ENCODE results near the gene AGER. TPM values are rescaled to one million over a fixed set of nuclear protein-coding genes. Genes with fewer than 3 reads are reported as not detected.

AGER gene
- 10 to 100 TPM; 27.6 to 29.4 TPM for total RNA-seq

GRCh38 chr6:32184084-32184640 is at the start of gene AGER:
Gene AGER (minus strand): TSS chr6:32184253. CDS start chr6:32184222, 31 bp downstream.
- Mint-ChIP-seq H3K9me3 (no peaks in the 10 kb centered on the region), H3K27ac (peak within 1 kb of the TSS; percentile 31), H3K4me1 (peaks cover 55% of the 10 kb centered on the region), H3K27me3 (no peaks in the 10 kb centered on the region), H3K36me3 (ENCODE audit: low read depth) (peaks cover 72% of the 10 kb centered on the region), H3K4me3 (no peak within 1 kb of the TSS)
- ChIA-PET CTCF (no interaction called here), POLR2A (no interaction called here)
- DNase-seq = no peak

DNA sequence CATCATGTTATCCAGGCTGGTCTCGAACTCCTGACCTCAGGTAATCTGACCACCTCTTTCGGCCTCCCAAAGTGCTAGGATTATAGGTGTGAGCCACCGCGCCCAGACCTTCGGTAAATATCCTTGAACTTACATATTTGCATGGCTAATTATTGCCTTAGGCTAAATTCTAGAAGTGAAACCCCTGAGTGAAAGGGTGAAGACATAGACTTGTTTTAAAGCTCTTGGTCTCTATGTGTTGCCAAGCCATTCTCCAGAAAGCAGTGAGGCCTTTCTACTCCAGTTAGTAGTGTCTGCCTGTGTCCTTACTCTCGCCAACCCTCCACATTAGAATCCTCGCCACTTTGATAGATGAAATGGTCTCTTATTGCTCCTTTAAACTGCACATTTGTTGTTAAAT is 42.4 kb upstream of the AGER start:
- no peak overlapping the region for H3K4me3 Mint-ChIP-seq
- no peak for DNase-seq
- no peaks in the 10 kb centered on the region for H3K9me3 Mint-ChIP-seq
- H3K36me3 Mint-ChIP-seq (ENCODE audit: low read depth) = no peaks in the 10 kb centered on the region
- ChIA-PET CTCF (no interaction called here), POLR2A (no interaction called here)
- H3K27me3 Mint-ChIP-seq = no peaks in the 10 kb centered on the region
- no peak overlapping the region for H3K27ac Mint-ChIP-seq
- H3K4me1 Mint-ChIP-seq = no peaks in the 10 kb centered on the region

GRCh38 chr6:32224696-32225095 is 40.6 kb upstream of the AGER start:
- Mint-ChIP-seq H3K36me3 (ENCODE audit: low read depth) (no peaks in the 10 kb centered on the region), H3K4me1 (no peaks in the 10 kb centered on the region), H3K27me3 (no peaks in the 10 kb centered on the region), H3K9me3 (no peaks in the 10 kb centered on the region), H3K27ac (no peak overlapping the region), H3K4me3 (no peak overlapping the region)
- DNase-seq = no peak
- ChIA-PET POLR2A (no interaction called here), CTCF (no interaction called here)

DNA sequence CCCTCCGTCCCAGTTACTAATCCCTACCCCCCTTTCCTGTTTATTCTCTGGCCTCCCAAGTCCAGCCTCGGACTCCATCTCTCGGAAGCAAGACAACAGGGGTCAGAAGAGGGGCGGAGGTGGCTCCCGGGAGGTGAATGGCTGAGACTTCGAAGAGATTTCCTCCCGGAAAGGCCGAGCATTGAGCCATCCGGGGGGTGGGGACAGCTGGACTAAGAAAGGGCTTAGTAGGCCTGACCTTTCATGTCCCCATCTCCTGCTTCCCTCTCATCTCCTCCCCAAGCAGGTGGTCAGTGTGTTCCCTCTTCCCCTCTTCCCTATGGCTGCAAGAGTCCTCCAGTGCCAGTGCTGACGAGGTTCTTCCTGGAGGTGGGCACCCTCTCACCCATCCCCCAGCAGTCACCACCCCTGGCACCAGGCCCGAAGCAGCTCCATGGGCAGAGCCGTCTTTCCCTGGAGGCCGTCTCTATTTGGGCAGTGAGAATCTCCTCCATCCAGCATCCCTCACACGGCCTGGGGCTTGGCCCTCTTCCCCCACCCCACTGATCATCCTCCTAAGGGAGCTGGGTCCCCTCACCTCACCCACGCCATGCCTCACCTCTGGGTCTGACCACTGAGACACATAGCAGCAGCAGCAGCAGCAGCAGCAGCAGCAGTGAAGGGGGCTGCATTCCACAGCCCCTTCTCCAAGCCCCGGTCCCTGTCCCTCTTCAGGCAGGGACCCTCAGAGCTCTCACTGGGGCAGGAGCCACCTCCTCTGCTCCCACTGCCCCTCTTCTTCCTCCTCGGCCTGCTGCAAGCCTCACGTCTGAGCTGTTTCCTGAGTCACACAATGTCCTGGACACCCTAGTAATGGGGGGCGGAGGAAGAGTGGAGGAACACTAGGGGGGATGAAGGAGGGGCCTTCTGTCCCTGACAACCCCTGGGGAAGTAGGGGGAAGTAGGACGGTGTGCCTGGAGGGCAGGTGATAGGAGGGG is 39.5 kb upstream of the AGER start, which contains the start of gene NOTCH4:
Gene NOTCH4, minus strand, starts transcription at position 810 of the 978 bp plus-strand sequence. Its CDS starts 139 bp downstream, at position 671.
- no peaks in the 10 kb centered on the region for H3K27me3 Mint-ChIP-seq
- no peaks in the 10 kb centered on the region for H3K36me3 Mint-ChIP-seq (ENCODE audit: low read depth)
- no peak within 1 kb of the TSS for H3K4me3 Mint-ChIP-seq
- no peak within 1 kb of the TSS for H3K27ac Mint-ChIP-seq
- ChIA-PET CTCF (no interaction called here), POLR2A (no interaction called here)
- H3K9me3 Mint-ChIP-seq = no peaks in the 10 kb centered on the region
- no peaks in the 10 kb centered on the region for H3K4me1 Mint-ChIP-seq
- no peak for DNase-seq

DNA sequence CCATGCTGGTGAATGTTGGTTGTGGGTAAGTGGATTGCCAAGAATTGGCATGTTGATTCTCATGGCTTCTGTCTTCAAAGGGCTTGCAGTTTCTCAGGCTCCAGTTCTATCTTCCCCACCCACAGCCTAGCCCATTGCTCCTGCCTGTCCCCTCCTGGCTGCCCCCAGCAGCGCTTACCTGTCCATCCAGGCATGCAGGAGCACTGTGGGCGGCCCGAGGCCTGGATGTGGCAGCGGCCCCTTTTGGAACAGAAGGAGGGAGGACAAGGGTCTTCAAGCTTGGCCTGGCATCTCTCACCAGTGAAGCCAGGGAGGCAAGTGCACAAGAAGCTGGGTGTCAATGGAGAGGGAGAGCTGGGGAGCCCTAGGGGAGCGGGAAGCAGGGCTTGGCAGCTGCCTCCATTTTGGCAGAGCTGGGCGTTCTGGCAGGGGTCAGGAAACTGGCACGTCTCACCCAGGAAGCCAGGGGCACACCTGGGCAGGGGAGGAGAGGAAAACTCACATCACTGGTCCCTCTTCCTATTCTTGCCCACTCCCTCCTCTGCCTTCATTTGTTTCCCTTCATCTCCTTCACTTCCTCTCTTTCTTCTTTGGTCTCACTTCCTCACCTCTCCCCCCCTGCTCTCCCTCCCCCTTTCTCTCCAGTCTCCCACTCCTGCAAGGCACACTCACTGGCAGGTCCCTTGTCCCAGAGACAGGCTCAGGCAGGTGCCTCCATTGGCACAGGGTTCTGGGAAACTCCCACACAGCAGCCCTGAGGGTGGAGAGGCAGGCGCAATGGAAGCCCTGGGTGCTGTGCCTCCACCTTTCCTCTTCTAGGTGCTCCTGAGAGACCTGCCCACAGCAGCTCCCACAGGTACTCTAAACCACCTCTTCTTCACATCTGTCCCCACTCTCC is 38.5 kb upstream of the AGER start:
- ChIA-PET CTCF (interaction anchor here (0.6 kb wide), 1 partner anchor 83 kb away, joined by 3 read pairs; no protein-coding TSS in a partner anchor), POLR2A (no interaction called here)
- Mint-ChIP-seq H3K4me3 (no peak overlapping the region), H3K27me3 (peaks cover 2% of the 10 kb centered on the region), H3K4me1 (no peaks in the 10 kb centered on the region), H3K9me3 (no peaks in the 10 kb centered on the region), H3K36me3 (ENCODE audit: low read depth) (no peaks in the 10 kb centered on the region), H3K27ac (no peak overlapping the region)
- no peak for DNase-seq

DNA sequence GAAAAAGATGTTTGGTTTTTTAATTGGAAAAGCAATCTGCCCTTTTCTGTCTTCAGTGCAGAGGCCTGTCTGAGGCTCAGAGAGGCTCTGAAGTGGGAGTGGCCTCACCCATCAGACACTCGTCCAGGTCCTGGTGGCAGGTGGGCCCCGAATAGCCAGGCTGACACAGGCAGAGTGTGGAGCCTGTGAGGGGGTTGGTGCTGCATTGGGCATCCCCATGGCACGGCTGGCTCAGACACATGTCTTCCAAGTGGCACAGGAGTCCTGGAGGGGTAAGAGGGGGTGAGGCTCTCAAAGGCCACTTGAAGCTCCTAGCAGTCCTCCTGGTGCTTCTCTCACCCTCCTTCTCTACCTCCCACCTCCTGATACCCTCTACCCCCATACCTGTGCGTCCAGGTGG is 36.0 kb upstream of the AGER start:
- peaks cover 4% of the 10 kb centered on the region for H3K27me3 Mint-ChIP-seq
- no peaks in the 10 kb centered on the region for H3K36me3 Mint-ChIP-seq (ENCODE audit: low read depth)
- POLR2A ChIA-PET = no interaction called here
- H3K4me1 Mint-ChIP-seq = no peaks in the 10 kb centered on the region
- H3K9me3 Mint-ChIP-seq = no peaks in the 10 kb centered on the region
- H3K4me3 Mint-ChIP-seq = no peak overlapping the region
- no peak for DNase-seq
- CTCF ChIA-PET = no interaction called here
- H3K27ac Mint-ChIP-seq = no peak overlapping the region

DNA sequence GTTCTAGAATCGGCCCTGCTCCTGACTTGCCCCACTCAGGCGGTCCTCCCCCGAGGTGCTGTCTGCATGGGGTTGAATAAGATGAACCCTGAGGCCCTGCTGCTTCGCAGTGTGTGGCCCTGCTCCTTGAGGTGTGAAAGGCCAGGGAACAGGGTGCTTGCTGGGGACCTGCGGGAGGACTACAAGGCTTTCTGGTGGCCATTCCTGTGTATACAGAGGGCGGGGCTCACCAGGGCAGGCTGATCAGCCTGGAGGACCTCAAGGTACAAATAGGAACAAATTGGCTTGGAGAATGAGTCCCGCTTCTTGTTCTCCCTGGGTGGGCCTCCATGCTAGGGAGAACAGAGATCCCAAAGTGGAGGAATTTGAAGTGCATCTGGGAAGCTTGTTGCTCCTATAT is 34.1 kb upstream of the AGER start:
- no peak overlapping the region for H3K4me3 Mint-ChIP-seq
- ChIA-PET CTCF (no interaction called here), POLR2A (no interaction called here)
- no peaks in the 10 kb centered on the region for H3K36me3 Mint-ChIP-seq (ENCODE audit: low read depth)
- no peak overlapping the region for H3K27ac Mint-ChIP-seq
- no peak for DNase-seq
- peaks cover 4% of the 10 kb centered on the region for H3K27me3 Mint-ChIP-seq
- no peaks in the 10 kb centered on the region for H3K4me1 Mint-ChIP-seq
- H3K9me3 Mint-ChIP-seq = no peaks in the 10 kb centered on the region

DNA sequence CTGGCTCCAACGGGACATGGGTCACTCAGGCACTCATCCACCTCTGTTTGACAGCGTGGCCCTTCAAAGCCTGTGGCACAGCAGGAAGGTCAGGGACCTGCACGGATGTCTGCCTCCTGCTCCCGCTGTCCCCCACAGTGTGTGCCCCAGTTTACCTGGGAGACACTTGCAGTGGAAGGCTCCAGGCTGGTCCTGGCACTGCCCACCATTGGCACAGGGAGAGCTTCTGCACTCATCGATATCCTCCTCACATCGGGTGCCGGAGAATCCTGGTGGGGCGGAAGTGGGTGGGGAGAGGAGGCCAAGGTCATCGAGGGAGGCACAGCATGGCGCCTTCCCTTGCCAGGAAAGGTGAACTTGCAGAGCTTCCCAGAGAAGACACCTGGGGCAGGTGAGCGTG is 32.9 kb upstream of the AGER start:
- Mint-ChIP-seq H3K27ac (no peak overlapping the region), H3K4me3 (no peak overlapping the region), H3K27me3 (peaks cover 4% of the 10 kb centered on the region), H3K4me1 (no peaks in the 10 kb centered on the region), H3K9me3 (no peaks in the 10 kb centered on the region), H3K36me3 (ENCODE audit: low read depth) (no peaks in the 10 kb centered on the region)
- POLR2A ChIA-PET = no interaction called here
- DNase-seq = no peak
- CTCF ChIA-PET = no interaction called here

DNA sequence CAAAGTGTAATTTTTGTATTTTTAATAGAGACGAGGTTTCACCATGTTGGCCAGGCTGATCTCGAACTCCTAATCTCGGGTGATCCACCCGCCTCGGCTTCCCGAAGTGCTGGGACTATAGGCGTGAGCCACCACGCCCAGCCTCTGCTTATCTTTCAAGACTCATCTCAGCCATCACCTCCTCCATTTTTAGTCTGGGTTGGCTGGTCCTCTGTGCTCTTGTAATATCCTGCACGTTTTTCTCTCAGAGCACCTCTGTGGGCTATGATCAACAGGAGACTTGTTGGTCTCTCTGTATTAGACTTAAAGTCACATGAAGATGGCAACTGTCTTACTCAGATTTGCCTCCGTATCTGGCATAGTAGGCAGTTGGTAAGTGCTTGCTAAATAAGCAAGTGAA is 32.2 kb upstream of the AGER start:
- Mint-ChIP-seq H3K27me3 (peaks cover 4% of the 10 kb centered on the region), H3K4me1 (no peaks in the 10 kb centered on the region), H3K27ac (no peak overlapping the region), H3K4me3 (no peak overlapping the region), H3K36me3 (ENCODE audit: low read depth) (no peaks in the 10 kb centered on the region), H3K9me3 (no peaks in the 10 kb centered on the region)
- DNase-seq = no peak
- POLR2A ChIA-PET = no interaction called here
- CTCF ChIA-PET = no interaction called here

DNA sequence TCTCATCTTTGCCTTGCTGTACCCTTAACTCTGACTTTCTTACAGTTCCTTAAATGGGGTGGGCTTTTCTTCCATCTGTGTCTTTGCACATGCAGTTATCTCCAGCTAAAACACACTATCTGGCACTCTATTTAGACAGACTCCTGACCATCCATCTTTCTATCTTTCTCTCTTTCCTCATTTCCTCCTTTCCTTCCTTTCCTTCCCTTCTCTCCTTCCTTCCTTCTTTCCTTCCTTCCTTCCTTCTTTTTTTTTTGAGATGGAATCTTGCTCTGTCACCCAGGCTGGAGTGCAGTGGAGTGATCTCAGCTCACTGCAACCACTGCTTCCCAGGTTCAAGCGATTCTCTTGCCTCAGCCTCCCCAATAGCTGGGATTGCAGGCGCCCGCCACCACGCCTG is 31.6 kb upstream of the AGER start:
- H3K27ac Mint-ChIP-seq = no peak overlapping the region
- peaks cover 4% of the 10 kb centered on the region for H3K27me3 Mint-ChIP-seq
- CTCF ChIA-PET = no interaction called here
- no peaks in the 10 kb centered on the region for H3K36me3 Mint-ChIP-seq (ENCODE audit: low read depth)
- no peaks in the 10 kb centered on the region for H3K9me3 Mint-ChIP-seq
- H3K4me3 Mint-ChIP-seq = no peak overlapping the region
- H3K4me1 Mint-ChIP-seq = no peaks in the 10 kb centered on the region
- POLR2A ChIA-PET = no interaction called here
- DNase-seq = no peak

- ChIA-PET POLR2A (no interaction called here), CTCF (no interaction called here)
- H3K27ac Mint-ChIP-seq = no peak overlapping the region
- no peaks in the 10 kb centered on the region for H3K36me3 Mint-ChIP-seq (ENCODE audit: low read depth)
- H3K27me3 Mint-ChIP-seq = peaks cover 4% of the 10 kb centered on the region
- no peak overlapping the region for H3K4me3 Mint-ChIP-seq
- DNase-seq = no peak
- no peaks in the 10 kb centered on the region for H3K9me3 Mint-ChIP-seq
- H3K4me1 Mint-ChIP-seq = no peaks in the 10 kb centered on the region
Observed at GRCh38 chr6:32214126-32214525, 30.1 kb upstream of the AGER start.

GRCh38 chr6:32213649-32214048 is 29.6 kb upstream of the AGER start:
- H3K27me3 Mint-ChIP-seq = peaks cover 7% of the 10 kb centered on the region
- H3K4me3 Mint-ChIP-seq = no peak overlapping the region
- H3K9me3 Mint-ChIP-seq = no peaks in the 10 kb centered on the region
- POLR2A ChIA-PET = no interaction called here
- CTCF ChIA-PET = no interaction called here
- no peak overlapping the region for H3K27ac Mint-ChIP-seq
- no peaks in the 10 kb centered on the region for H3K4me1 Mint-ChIP-seq
- DNase-seq = no peak
- no peaks in the 10 kb centered on the region for H3K36me3 Mint-ChIP-seq (ENCODE audit: low read depth)

- H3K36me3 Mint-ChIP-seq (ENCODE audit: low read depth) = no peaks in the 10 kb centered on the region
- ChIA-PET CTCF (no interaction called here), POLR2A (no interaction called here)
- H3K4me1 Mint-ChIP-seq = no peaks in the 10 kb centered on the region
- H3K27me3 Mint-ChIP-seq = peaks cover 5% of the 10 kb centered on the region
- no peak overlapping the region for H3K4me3 Mint-ChIP-seq
- H3K9me3 Mint-ChIP-seq = no peaks in the 10 kb centered on the region
- H3K27ac Mint-ChIP-seq = no peak overlapping the region
- no peak for DNase-seq
Observed at GRCh38 chr6:32212076-32212760, 28.2 kb upstream of the AGER start.

Measured in activated CD4-positive, alpha-beta memory T cell treated with anti-CD3 and anti-CD28 coated beads, Interleukin-2, amount 10 ng/mL, durations not matched to agents 7 days and 5 days (primary cell).